DND-41 (cell line): ENCODE data around the gene CD79A.

ENCODE experiments used
- ATAC-seq: fragments of 200-7000 bp; cut with Tn5 transposase; 3 replicates; pipeline ENCODE4 v1.9.1; 2021; ENCODE audit warnings: low read depth; ENCODE audit not compliant: insufficient read depth
- DNase-seq: peaks from one replicate; pipeline ENCODE4 v3.0.0-alpha.2; 2020
- H2AFZ ChIP-seq: 2 replicates; pipeline ENCODE4 v1.6.0; 2012; ENCODE audit warnings: low read depth, low read length
- H3K27ac ChIP-seq: 2 replicates; pipeline ENCODE4 v1.5.1; 2012; ENCODE audit warnings: low read length, inconsistent platforms
- H3K27me3 ChIP-seq: fragments of 200-600 bp; sonication (generic); 2 replicates; pipeline ENCODE4 v1.6.0; 2012; ENCODE audit warnings: low read length, mild to moderate bottlenecking, inconsistent platforms; ENCODE audit not compliant: insufficient read depth, poor library complexity
- H3K36me3 ChIP-seq: 2 replicates; pipeline ENCODE4 v1.5.1; 2012; ENCODE audit warnings: low read length, inconsistent platforms; ENCODE audit not compliant: insufficient read depth
- H3K4me1 ChIP-seq: 2 replicates; pipeline ENCODE4 v1.5.1; 2012; ENCODE audit warnings: mild to moderate bottlenecking, low read length; ENCODE audit not compliant: insufficient read depth
- H3K4me2 ChIP-seq: 2 replicates; pipeline ENCODE4 v1.6.0; 2012; ENCODE audit warnings: mild to moderate bottlenecking, moderate library complexity, low read length, inconsistent platforms; ENCODE audit not compliant: insufficient read depth
- H3K4me3 ChIP-seq, 2 experiments: fragments of 200-600 bp in 1 of 2; shearing (Covaris generic) in 1 of 2; 2 replicates each; pipeline ENCODE4 v1.5.1; 2012 to 2016; ENCODE audit warnings: inconsistent platforms in 2 of 2, low read length in 2 of 2, mild to moderate bottlenecking in 2 of 2, low read depth in 1 of 2, moderate library complexity in 1 of 2
- H3K79me2 ChIP-seq: 2 replicates; pipeline ENCODE4 v1.6.0; 2012; ENCODE audit warnings: low read length, inconsistent platforms; ENCODE audit not compliant: insufficient read depth
- H3K9ac ChIP-seq: 2 replicates; pipeline ENCODE4 v1.6.0; 2012; ENCODE audit warnings: low read depth, mild to moderate bottlenecking, inconsistent platforms, low read length, moderate library complexity
- H3K9me3 ChIP-seq: 2 replicates; pipeline ENCODE4 v1.5.1; 2012; ENCODE audit warnings: low read length, moderate library complexity, mild to moderate bottlenecking, inconsistent platforms; ENCODE audit not compliant: insufficient read depth, severe bottlenecking
- H4K20me1 ChIP-seq: 2 replicates; pipeline ENCODE4 v1.6.0; 2012; ENCODE audit warnings: low read length; ENCODE audit not compliant: insufficient read depth
- CTCF ChIP-seq: IDR thresholded peaks from 2 replicates; pipeline ENCODE4 v1.5.1; 2012; ENCODE audit warnings: borderline replicate concordance, low read length, moderate library complexity, mild to moderate bottlenecking; ENCODE audit not compliant: poor library complexity, severe bottlenecking; ENCODE audit errors: extremely low read depth
- EZH2 ChIP-seq: IDR thresholded peaks from 3 replicates; pipeline ENCODE4 v1.6.1; 2012; ENCODE audit warnings: borderline replicate concordance, low read depth, mild to moderate bottlenecking, moderate library complexity, low read length, inconsistent platforms; ENCODE audit not compliant: severe bottlenecking

The CD79A gene

GRCh38 chr19:41915021-41915775 lies 38.1 kb downstream of the CD79A start:
- ATAC-seq (peak; percentile 20), DNase-seq (peak; percentile 65)
- H4K20me1 ChIP-seq, result peaks cover 18% of the 10 kb centered on the region
- peaks cover 13% of the 10 kb centered on the region for H3K36me3 ChIP-seq
- no peaks in the 10 kb centered on the region for H3K9me3 ChIP-seq
- no peak overlapping the region for H3K27ac ChIP-seq
- TF ChIP-seq EZH2, result no peak
- peak overlapping the region in 1 of 2 experiments; percentile 25; a peak in 2 of 4 replicates for H3K4me3 ChIP-seq
- H2AFZ ChIP-seq, result no peak overlapping the region
- H3K79me2 ChIP-seq, result no peaks in the 10 kb centered on the region
- H3K4me1 ChIP-seq, result peaks cover 7% of the 10 kb centered on the region
- no peaks in the 10 kb centered on the region for H3K27me3 ChIP-seq
- H3K4me2 ChIP-seq, result peak overlapping the region; percentile 53
- H3K9ac ChIP-seq, result no peak overlapping the region

GRCh38 chr19:41915776-41916414 lies 38.8 kb downstream of the CD79A start:
- Histone ChIP-seq H4K20me1 (0 out of 2 replicates have a peak, but pooled peaks cover 17% of the 10 kb centered on the region), H3K9ac (no peak overlapping the region), H3K36me3 (peaks cover 10% of the 10 kb centered on the region), H3K4me2 (no peak overlapping the region), H3K27me3 (no peaks in the 10 kb centered on the region), H3K4me1 (peaks cover 7% of the 10 kb centered on the region), H2AFZ (no peak overlapping the region), H3K27ac (no peak overlapping the region), H3K9me3 (no peaks in the 10 kb centered on the region), H3K4me3 (no peak overlapping the region), H3K79me2 (no peaks in the 10 kb centered on the region)
- ATAC-seq, result no peak
- no peak for TF ChIP-seq CTCF
- no peak for TF ChIP-seq EZH2
- no peak for DNase-seq

GRCh38 chr19:41917676-41918075 lies 40.6 kb downstream of the CD79A start:
- Histone ChIP-seq H3K9me3 (no peaks in the 10 kb centered on the region), H3K79me2 (no peaks in the 10 kb centered on the region), H3K4me3 (no peak overlapping the region)

More at GRCh38 chr19:41917676-41918075, 40.6 kb downstream of the CD79A start:
- no peaks in the 10 kb centered on the region for H3K27me3 ChIP-seq
- peaks cover 13% of the 10 kb centered on the region; the same call in 1 of the 2 replicates for H4K20me1 ChIP-seq
- TF ChIP-seq EZH2, result no peak
- TF ChIP-seq CTCF, result no peak
- DNase-seq (no peak), ATAC-seq (no peak)
- peaks cover 7% of the 10 kb centered on the region for H3K4me1 ChIP-seq
- peaks cover 10% of the 10 kb centered on the region for H3K36me3 ChIP-seq
- H3K4me2 ChIP-seq, result no peak overlapping the region
- no peak overlapping the region for H3K27ac ChIP-seq
- no peak overlapping the region for H2AFZ ChIP-seq
- no peak overlapping the region for H3K9ac ChIP-seq
